ENCODE results near the gene MYOZ3.
A peak's percentile ranks its signal among the peaks of the same experiment; 100 is the strongest.

DNA sequence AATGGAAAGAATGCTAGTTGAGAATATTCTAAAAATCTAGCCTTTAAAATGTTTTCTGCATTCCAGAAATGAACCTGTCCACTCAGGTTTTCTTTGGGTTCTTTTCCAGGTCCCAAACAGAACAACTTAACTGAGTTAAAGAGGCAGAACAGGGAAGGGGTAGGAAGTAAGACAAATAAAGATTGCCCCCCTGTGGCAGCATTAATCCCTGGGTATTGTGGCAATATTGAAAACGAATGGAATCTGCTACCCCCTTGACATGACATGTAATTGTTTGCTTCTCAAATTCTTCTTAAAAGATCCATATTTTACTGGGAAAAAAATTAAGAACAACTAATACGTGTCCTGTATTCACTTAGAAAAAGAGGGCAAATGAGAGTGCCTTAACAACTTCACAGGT lies 49.1 kb downstream of the MYOZ3 start:
- TF ChIP-seq CTCF (IDR thresholded peaks at IDR 0.05; ENCODE audit: low read depth, low read length, missing input control) (no peak), ZBTB33 (IDR thresholded peaks at IDR 0.05) (no peak), JUND (IDR thresholded peaks at IDR 0.05) (no peak), EGR1 (IDR thresholded peaks at IDR 0.05; ENCODE audit: low read depth in 2 of 2) (no peak), YY1 (IDR thresholded peaks at IDR 0.05) (no peak), RAD21 (IDR thresholded peaks at IDR 0.05) (peak; percentile 52 to 62), FOXA1 (IDR thresholded peaks at IDR 0.05) (no peak), GABPA (IDR thresholded peaks at IDR 0.05 in 1 of 2, conservative IDR thresholded peaks at IDR 0.05 in 1 of 2) (no peak)

Measured in liver (tissue), 3 donors.